ENCODE measurements around the gene TUBGCP3.

DNA sequence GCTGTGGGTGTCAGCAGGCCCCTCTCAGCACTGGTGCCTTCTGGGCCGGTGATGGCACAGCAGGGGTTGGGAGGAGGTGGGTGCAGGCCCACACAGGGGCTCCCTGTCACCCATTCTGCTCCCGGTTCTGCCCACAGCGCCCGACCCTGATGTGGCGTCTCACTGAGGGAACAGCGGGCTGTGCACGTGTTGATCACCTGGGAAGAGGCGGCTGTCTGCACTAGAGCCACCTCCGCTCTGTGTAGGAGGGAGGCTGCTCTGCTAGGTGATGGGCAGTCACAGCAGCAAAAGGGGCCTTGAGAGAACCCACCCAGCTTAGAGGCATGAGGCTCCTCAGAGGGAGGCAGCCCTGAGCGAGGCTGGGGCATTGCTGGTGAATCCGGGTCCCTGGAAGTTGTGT lies 39.2 kb upstream of the TUBGCP3 start:
- no peak for TF ChIP-seq POLR2A (IDR thresholded peaks at IDR 0.05)
- TF ChIP-seq, protein P1, sequence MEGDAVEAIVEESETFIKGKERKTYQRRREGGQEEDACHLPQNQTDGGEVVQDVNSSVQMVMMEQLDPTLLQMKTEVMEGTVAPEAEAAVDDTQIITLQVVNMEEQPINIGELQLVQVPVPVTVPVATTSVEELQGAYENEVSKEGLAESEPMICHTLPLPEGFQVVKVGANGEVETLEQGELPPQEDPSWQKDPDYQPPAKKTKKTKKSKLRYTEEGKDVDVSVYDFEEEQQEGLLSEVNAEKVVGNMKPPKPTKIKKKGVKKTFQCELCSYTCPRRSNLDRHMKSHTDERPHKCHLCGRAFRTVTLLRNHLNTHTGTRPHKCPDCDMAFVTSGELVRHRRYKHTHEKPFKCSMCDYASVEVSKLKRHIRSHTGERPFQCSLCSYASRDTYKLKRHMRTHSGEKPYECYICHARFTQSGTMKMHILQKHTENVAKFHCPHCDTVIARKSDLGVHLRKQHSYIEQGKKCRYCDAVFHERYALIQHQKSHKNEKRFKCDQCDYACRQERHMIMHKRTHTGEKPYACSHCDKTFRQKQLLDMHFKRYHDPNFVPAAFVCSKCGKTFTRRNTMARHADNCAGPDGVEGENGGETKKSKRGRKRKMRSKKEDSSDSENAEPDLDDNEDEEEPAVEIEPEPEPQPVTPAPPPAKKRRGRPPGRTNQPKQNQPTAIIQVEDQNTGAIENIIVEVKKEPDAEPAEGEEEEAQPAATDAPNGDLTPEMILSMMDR (IDR thresholded peaks at IDR 0.05), result no peak
